Endothelial cell (in vitro differentiated cells): ENCODE data around the gene PGLYRP4. TPM values are rescaled to one million over a fixed set of nuclear protein-coding genes. Genes with fewer than 3 reads are reported as not detected.
"Not testable (repeated sequence)": the region's sequence is repeated elsewhere in the genome, so short reads cannot be mapped to it uniquely, and the experiment has no call there.

ENCODE experiments used
- DNase-seq: peaks from one replicate; pipeline ENCODE4 v3.0.0; 2021; ENCODE audit warnings: low spot score
- H3K27ac Mint-ChIP-seq: one replicate; pipeline ENCODE4 v1.8.0; 2021; ENCODE audit warnings: mixed read lengths, inconsistent platforms; ENCODE audit not compliant: unreplicated experiment
- H3K27me3 Mint-ChIP-seq: one replicate; pipeline ENCODE4 v1.8.0; 2021; ENCODE audit warnings: mild to moderate bottlenecking, moderate library complexity, mixed read lengths, inconsistent platforms; ENCODE audit not compliant: unreplicated experiment
- H3K36me3 Mint-ChIP-seq: one replicate; pipeline ENCODE4 v1.8.0; 2021; ENCODE audit warnings: mild to moderate bottlenecking, low read depth, mixed read lengths, inconsistent platforms; ENCODE audit not compliant: unreplicated experiment
- H3K4me1 Mint-ChIP-seq: one replicate; pipeline ENCODE4 v1.8.0; 2021; ENCODE audit warnings: mild to moderate bottlenecking, mixed read lengths, inconsistent platforms; ENCODE audit not compliant: unreplicated experiment
- H3K4me3 Mint-ChIP-seq: one replicate; pipeline ENCODE4 v1.8.0; 2021; ENCODE audit warnings: mild to moderate bottlenecking, mixed read lengths, inconsistent platforms; ENCODE audit not compliant: unreplicated experiment
- H3K9me3 Mint-ChIP-seq: one replicate; pipeline ENCODE4 v1.8.0; 2021; ENCODE audit warnings: mixed read lengths, inconsistent platforms; ENCODE audit not compliant: unreplicated experiment
- CTCF ChIP-seq: fragments of 200-600 bp; sonication (generic); IDR thresholded peaks from one replicate; pipeline ENCODE4 v1.5.0; 2021; ENCODE audit warnings: antibody characterized with exemption; ENCODE audit not compliant: unreplicated experiment
- total RNA-seq: library from RNA; stranded (reverse); fragmentation: NEBNext Ultra II Directional; extraction: Animal tissue kit (Norgen Biotek cat#: 25700); gene quantifications from one replicate; pipeline ENCODE4 v1.2.1, GENCODE V29; 2021; ENCODE audit not compliant: unreplicated experiment

The PGLYRP4 gene
- total RNA-seq, 1 donor from 2014 or later, result 1.7 TPM

DNA sequence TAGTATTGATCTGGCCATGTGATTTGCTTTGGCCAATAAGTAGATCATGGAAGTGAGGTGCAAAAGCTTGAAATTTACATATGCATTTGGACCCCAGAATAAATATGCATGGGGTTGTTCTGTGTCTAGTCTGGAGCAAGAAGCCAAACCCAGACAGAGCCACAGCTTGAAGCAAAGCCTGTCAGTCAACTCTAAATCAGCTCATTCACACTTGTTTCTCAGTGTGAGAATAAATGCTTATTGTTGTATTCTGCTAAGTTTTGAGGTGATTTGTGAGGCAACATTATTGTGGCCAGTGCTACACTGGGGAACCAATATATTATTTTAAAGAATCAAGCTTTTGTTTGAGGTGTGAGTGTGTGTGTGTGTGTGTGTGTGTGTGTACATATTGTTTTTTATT lies 23.7 kb downstream of the PGLYRP4 start:
- Mint-ChIP-seq H3K4me1 (no peaks in the 10 kb centered on the region), H3K27ac (no peak overlapping the region), H3K9me3 (peaks cover 11% of the 10 kb centered on the region), H3K27me3 (no peaks in the 10 kb centered on the region), H3K4me3 (no peak overlapping the region), H3K36me3 (peaks cover 10% of the 10 kb centered on the region)
- no peak for DNase-seq
- TF ChIP-seq CTCF, result no peak

GRCh38 chr1:153322568-153322967 lies 26.1 kb downstream of the PGLYRP4 start:
- Mint-ChIP-seq H3K4me3 (no peak overlapping the region), H3K4me1 (no peaks in the 10 kb centered on the region), H3K27me3 (no peaks in the 10 kb centered on the region), H3K9me3 (peaks cover 6% of the 10 kb centered on the region), H3K36me3 (no peaks in the 10 kb centered on the region), H3K27ac (no peak overlapping the region)
- DNase-seq, result no peak
- no peak for TF ChIP-seq CTCF

DNA sequence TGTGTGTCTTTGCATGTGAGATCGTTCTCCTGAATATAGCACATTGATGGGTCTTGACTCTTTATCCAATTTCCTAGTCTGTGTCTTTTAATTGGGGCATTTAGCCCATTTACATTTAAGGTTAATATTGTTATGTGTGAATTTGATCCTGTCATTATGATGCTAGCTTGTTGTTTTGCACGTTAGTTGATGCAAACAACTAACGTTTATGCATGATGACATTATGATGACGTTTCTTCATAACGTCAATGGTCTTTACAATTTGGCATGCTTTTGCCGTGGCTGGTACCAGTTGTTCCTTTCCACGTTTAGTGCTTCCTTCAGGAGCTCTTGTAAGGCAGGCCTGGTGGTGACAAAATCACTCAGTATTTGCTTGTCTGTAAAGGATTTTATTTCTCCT lies 30.5 kb downstream of the PGLYRP4 start:
- not testable (repeated sequence) for H3K27ac Mint-ChIP-seq, H3K36me3 Mint-ChIP-seq, H3K9me3 Mint-ChIP-seq, H3K4me1 Mint-ChIP-seq, H3K27me3 Mint-ChIP-seq, DNase-seq, H3K4me3 Mint-ChIP-seq

DNA sequence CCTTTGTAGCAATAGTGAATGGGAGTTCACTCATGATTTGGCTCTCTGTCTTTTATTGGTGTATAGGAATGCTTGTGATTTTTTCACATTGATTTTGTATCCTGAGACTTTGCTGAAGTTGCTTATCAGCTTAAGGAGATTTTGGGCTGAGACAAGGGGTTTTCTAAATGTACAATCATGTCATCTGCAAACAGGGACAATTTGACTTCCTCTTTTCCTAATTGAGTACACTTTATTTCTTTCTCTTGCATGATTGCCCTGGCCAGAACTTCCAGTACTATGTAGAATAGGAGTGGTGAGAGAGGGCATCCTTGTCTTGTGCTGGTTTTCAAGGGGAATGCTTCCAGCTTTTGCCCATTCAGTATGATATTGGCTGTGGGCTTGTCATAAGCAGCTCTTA lies 32.6 kb downstream of the PGLYRP4 start:
- not testable (repeated sequence) for H3K4me1 Mint-ChIP-seq, H3K36me3 Mint-ChIP-seq, H3K4me3 Mint-ChIP-seq, DNase-seq, H3K27me3 Mint-ChIP-seq, H3K9me3 Mint-ChIP-seq, H3K27ac Mint-ChIP-seq

GRCh38 chr1:153314388-153314787 lies 34.3 kb downstream of the PGLYRP4 start:
- not testable (repeated sequence) for H3K9me3 Mint-ChIP-seq

GRCh38 chr1:153313288-153313687 lies 35.4 kb downstream of the PGLYRP4 start:
- Mint-ChIP-seq H3K4me3 (no peak overlapping the region), H3K36me3 (no peaks in the 10 kb centered on the region), H3K27me3 (no peaks in the 10 kb centered on the region), H3K4me1 (peaks cover 3% of the 10 kb centered on the region), H3K9me3 (no peaks in the 10 kb centered on the region), H3K27ac (no peak overlapping the region)
- DNase-seq, result no peak
- TF ChIP-seq CTCF, result no peak

More at GRCh38 chr1:153314388-153314787, 34.3 kb downstream of the PGLYRP4 start:
- H3K27ac Mint-ChIP-seq, H3K27me3 Mint-ChIP-seq, DNase-seq, H3K4me3 Mint-ChIP-seq, H3K36me3 Mint-ChIP-seq, H3K4me1 Mint-ChIP-seq: not testable (repeated sequence)
